Lower leg skin (tissue), 3 donors: ENCODE results near the gene OSTN.

Source experiments
- POLR2A ChIP-seq, 2 donors: fragments of 450-650 bp; IDR thresholded peaks; one replicate each; pipeline ENCODE4 v1.6.1; 2016 to 2017; ENCODE audit warnings: antibody characterized with exemption in 2 of 2, mild to moderate bottlenecking in 1 of 2, moderate library complexity in 1 of 2
- TF ChIP-seq, protein P1 (sequence below), 3 donors: fragments of 450-650 bp; IDR thresholded peaks; one replicate each; pipeline ENCODE4 v1.5.1; 2016; ENCODE audit warnings: antibody characterized with exemption in 3 of 3, mild to moderate bottlenecking in 3 of 3, moderate library complexity in 2 of 3

DNA sequence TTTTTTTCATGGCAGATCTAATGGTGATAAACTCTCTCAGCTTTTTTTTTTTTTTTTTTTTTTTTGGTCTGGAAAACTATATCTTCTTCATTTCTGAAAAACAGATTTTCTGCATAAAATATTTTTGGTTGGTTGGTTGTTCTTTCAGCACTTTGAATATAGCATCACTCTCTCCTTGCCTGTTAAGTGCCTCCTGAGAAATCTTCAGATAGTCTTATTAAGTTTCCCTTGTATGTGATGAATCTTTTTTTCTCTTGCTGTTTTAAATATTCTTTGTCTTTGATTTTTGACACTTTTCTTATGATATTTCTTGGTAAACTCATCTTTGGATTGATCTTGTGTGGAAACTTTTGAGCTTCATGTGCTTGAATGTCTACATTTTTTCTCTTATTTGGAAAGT, 44.2 kb upstream of the OSTN start:
- TF ChIP-seq, protein P1, sequence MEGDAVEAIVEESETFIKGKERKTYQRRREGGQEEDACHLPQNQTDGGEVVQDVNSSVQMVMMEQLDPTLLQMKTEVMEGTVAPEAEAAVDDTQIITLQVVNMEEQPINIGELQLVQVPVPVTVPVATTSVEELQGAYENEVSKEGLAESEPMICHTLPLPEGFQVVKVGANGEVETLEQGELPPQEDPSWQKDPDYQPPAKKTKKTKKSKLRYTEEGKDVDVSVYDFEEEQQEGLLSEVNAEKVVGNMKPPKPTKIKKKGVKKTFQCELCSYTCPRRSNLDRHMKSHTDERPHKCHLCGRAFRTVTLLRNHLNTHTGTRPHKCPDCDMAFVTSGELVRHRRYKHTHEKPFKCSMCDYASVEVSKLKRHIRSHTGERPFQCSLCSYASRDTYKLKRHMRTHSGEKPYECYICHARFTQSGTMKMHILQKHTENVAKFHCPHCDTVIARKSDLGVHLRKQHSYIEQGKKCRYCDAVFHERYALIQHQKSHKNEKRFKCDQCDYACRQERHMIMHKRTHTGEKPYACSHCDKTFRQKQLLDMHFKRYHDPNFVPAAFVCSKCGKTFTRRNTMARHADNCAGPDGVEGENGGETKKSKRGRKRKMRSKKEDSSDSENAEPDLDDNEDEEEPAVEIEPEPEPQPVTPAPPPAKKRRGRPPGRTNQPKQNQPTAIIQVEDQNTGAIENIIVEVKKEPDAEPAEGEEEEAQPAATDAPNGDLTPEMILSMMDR (IDR thresholded peaks at IDR 0.05), result no peak
- no peak for TF ChIP-seq POLR2A (IDR thresholded peaks at IDR 0.05)
